Nephron (organoid): Measurements from ENCODE around the gene SCIN.
"Not testable (repeated sequence)": the region's sequence is repeated elsewhere in the genome, so short reads cannot be mapped to it uniquely, and the experiment has no call there.

Experiments used
- H3K27ac Mint-ChIP-seq, 3 experiments: 2 replicates each; pipeline ENCODE4 v1.8.0; 2020; ENCODE audit warnings: mixed read lengths in 3 of 3, mild to moderate bottlenecking in 2 of 3, moderate library complexity in 1 of 3
- H3K27me3 Mint-ChIP-seq: 2 replicates; pipeline ENCODE4 v1.8.0; 2021; ENCODE audit warnings: low read depth, mild to moderate bottlenecking, moderate library complexity, mixed read lengths
- H3K36me3 Mint-ChIP-seq: 2 replicates; pipeline ENCODE4 v1.8.0; 2020; ENCODE audit warnings: low read depth, mixed read lengths
- H3K4me1 Mint-ChIP-seq: 2 replicates; pipeline ENCODE4 v1.8.0; 2020; ENCODE audit warnings: mixed read lengths
- H3K4me3 Mint-ChIP-seq, 3 experiments: 2 replicates each; pipeline ENCODE4 v1.8.0; 2020; ENCODE audit warnings: mild to moderate bottlenecking in 3 of 3, mixed read lengths in 3 of 3, moderate library complexity in 2 of 3
- H3K9me3 Mint-ChIP-seq: 2 replicates; pipeline ENCODE4 v1.8.0; 2020; ENCODE audit warnings: mixed read lengths
- TF ChIP-seq, protein P1 (sequence below), 3 experiments: fragments of 200-600 bp; sonication (generic); IDR thresholded peaks; one replicate each; pipeline ENCODE4 v1.5.0; 2021; ENCODE audit warnings: antibody characterized with exemption in 3 of 3; ENCODE audit not compliant: unreplicated experiment in 3 of 3

SCIN gene

DNA sequence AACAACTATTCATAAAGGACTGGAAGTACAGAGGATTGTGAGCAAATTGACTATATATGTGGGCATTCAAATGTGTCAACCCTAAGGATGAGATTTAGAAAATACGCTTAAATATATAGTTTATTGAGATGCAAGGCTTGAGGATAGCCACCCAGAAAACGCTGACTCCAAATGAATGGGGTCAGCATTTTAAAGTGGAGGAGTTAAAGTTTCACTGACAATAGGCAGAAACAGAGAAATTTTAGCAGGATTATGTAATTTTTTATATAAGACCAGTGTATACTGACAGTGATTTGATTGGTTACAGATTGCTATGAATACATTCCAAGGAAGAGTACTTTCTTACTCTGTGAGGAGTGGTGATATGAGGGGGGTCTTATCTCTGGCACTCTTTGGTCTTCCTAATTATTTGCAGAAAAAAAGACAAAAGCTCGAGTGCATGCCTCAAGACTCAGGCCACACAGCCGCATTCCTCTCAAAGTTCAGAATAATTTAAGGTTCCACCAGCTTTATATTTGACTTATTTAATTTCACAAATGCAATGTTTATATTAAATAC is 78.3 kb downstream of the SCIN start:
- peaks cover 8% of the 10 kb centered on the region for H3K4me1 Mint-ChIP-seq
- TF ChIP-seq, protein P1, sequence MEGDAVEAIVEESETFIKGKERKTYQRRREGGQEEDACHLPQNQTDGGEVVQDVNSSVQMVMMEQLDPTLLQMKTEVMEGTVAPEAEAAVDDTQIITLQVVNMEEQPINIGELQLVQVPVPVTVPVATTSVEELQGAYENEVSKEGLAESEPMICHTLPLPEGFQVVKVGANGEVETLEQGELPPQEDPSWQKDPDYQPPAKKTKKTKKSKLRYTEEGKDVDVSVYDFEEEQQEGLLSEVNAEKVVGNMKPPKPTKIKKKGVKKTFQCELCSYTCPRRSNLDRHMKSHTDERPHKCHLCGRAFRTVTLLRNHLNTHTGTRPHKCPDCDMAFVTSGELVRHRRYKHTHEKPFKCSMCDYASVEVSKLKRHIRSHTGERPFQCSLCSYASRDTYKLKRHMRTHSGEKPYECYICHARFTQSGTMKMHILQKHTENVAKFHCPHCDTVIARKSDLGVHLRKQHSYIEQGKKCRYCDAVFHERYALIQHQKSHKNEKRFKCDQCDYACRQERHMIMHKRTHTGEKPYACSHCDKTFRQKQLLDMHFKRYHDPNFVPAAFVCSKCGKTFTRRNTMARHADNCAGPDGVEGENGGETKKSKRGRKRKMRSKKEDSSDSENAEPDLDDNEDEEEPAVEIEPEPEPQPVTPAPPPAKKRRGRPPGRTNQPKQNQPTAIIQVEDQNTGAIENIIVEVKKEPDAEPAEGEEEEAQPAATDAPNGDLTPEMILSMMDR (IDR thresholded peaks at IDR 0.05; ENCODE audit: unreplicated experiment in 3 of 3): no peak
- peaks cover 3% of the 10 kb centered on the region for H3K36me3 Mint-ChIP-seq
- no peak overlapping the region for H3K4me3 Mint-ChIP-seq
- no peaks in the 10 kb centered on the region for H3K27me3 Mint-ChIP-seq
- no peaks in the 10 kb centered on the region for H3K9me3 Mint-ChIP-seq
- H3K27ac Mint-ChIP-seq: peak overlapping the region in 2 of 3 experiments; percentile 14 to 33

- H3K4me1 Mint-ChIP-seq: peaks cover 8% of the 10 kb centered on the region
- H3K4me3 Mint-ChIP-seq: no peak overlapping the region
- H3K27ac Mint-ChIP-seq: peak overlapping the region in 2 of 3 experiments; percentile 14 to 27
- H3K27me3 Mint-ChIP-seq: no peaks in the 10 kb centered on the region
- H3K9me3 Mint-ChIP-seq: no peaks in the 10 kb centered on the region
- peaks cover 3% of the 10 kb centered on the region for H3K36me3 Mint-ChIP-seq
- TF ChIP-seq, protein P1 (IDR thresholded peaks at IDR 0.05; ENCODE audit: unreplicated experiment in 3 of 3): no peak
Measured at GRCh38 chr7:12649348-12649747, 78.8 kb downstream of the SCIN start.

DNA sequence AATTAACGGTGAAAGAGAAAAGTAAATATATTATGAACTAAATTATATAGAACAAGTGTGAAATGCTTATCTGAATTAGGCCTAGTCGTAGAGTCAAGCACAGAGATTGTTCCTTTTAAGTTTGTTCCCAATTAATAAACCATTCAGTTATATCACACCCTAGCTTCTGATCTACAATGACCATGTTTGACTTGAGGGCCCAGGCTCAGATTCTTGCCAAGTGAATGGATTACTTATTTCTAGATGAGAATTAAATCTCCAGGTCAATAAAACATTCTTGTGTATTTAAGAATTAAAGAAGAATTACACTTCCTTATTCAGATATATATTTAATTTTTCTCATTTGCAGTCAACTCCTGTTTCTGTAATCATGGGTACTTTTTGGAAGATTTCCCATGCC is 79.6 kb downstream of the SCIN start:
- Mint-ChIP-seq H3K4me1 (peaks cover 8% of the 10 kb centered on the region), H3K9me3 (no peaks in the 10 kb centered on the region), H3K27me3 (no peaks in the 10 kb centered on the region), H3K27ac (peak overlapping the region in 1 of 3 experiments; percentile 14), H3K36me3 (peaks cover 3% of the 10 kb centered on the region), H3K4me3 (no peak overlapping the region)
- TF ChIP-seq, protein P1 (IDR thresholded peaks at IDR 0.05; ENCODE audit: unreplicated experiment in 3 of 3): no peak

GRCh38 chr7:12653110-12653509 is 82.6 kb downstream of the SCIN start:
- H3K36me3 Mint-ChIP-seq: peaks cover 3% of the 10 kb centered on the region
- peak overlapping the region in 1 of 3 experiments; percentile 25 for H3K27ac Mint-ChIP-seq
- TF ChIP-seq, protein P1 (IDR thresholded peaks at IDR 0.05; ENCODE audit: unreplicated experiment in 3 of 3): no peak
- no peaks in the 10 kb centered on the region for H3K9me3 Mint-ChIP-seq
- no peaks in the 10 kb centered on the region for H3K27me3 Mint-ChIP-seq
- H3K4me3 Mint-ChIP-seq: no peak overlapping the region
- peaks cover 8% of the 10 kb centered on the region for H3K4me1 Mint-ChIP-seq

GRCh38 chr7:12653518-12653917 is 83.0 kb downstream of the SCIN start:
- Mint-ChIP-seq H3K4me3 (no peak overlapping the region), H3K4me1 (peaks cover 8% of the 10 kb centered on the region), H3K27me3 (no peaks in the 10 kb centered on the region), H3K9me3 (no peaks in the 10 kb centered on the region), H3K27ac (peak overlapping the region in 1 of 3 experiments; percentile 25), H3K36me3 (peaks cover 3% of the 10 kb centered on the region)
- TF ChIP-seq, protein P1 (IDR thresholded peaks at IDR 0.05; ENCODE audit: unreplicated experiment in 3 of 3): no peak

DNA sequence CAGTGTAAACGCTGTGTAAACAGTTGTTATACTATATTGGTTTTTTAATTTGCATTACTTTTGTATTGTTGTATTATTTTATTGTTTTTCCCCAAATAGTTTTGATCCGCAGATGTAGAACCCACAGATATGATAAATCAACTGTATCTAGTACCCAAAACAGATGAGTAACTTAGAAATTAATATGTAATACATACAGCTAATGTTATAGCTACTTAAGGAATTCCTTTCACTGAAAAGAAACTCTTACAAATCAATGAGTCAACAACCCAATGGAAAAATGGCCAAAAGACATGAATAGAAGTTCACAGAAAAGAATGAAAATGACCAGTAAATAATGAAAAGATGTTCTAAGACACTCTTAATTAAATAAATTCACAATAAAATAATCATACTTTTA is 84.6 kb downstream of the SCIN start:
- Mint-ChIP-seq H3K36me3 (peaks cover 3% of the 10 kb centered on the region), H3K9me3 (no peaks in the 10 kb centered on the region), H3K27ac (no peak overlapping the region)

GRCh38 chr7:12660423-12660822 is 89.9 kb downstream of the SCIN start:
- H3K27ac Mint-ChIP-seq, H3K9me3 Mint-ChIP-seq, H3K4me1 Mint-ChIP-seq, H3K36me3 Mint-ChIP-seq, H3K27me3 Mint-ChIP-seq, H3K4me3 Mint-ChIP-seq: not testable (repeated sequence)

More for the DNA sequence above, 84.6 kb downstream of the SCIN start:
- TF ChIP-seq, protein P1 (IDR thresholded peaks at IDR 0.05; ENCODE audit: unreplicated experiment in 3 of 3): no peak
- Mint-ChIP-seq H3K4me1 (peaks cover 8% of the 10 kb centered on the region), H3K27me3 (no peaks in the 10 kb centered on the region), H3K4me3 (no peak overlapping the region)

- H3K27ac Mint-ChIP-seq, H3K27me3 Mint-ChIP-seq, H3K9me3 Mint-ChIP-seq, H3K4me3 Mint-ChIP-seq, H3K36me3 Mint-ChIP-seq, H3K4me1 Mint-ChIP-seq: not testable (repeated sequence)
Measured at GRCh38 chr7:12660986-12661385, 90.5 kb downstream of the SCIN start.
